ENCODE data around the gene MOCOS.

Gene MOCOS

DNA sequence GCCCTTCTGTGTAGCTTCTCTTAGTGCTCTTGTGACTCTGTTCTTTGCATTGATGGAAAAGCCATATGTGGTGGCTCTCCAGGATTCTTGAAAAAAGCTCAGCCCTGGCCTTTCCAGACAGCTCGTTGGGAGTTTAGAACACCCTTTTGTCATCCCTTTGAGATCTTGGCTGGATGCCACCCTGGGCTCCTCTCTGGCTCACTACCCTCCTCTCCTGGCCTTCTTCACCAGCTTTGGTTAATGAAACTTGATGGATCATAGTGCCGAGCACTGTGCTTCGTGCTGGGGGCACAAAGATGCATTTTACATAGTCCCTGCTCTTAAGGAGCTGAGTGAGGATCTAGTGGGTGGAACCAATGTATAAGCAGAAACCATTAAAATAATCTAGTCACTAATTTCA, 94.6 kb downstream of the MOCOS start:
- Histone ChIP-seq H3K4me3 (no peak overlapping the region), H3K9me3 (no peaks in the 10 kb centered on the region), H3K4me1 (no peaks in the 10 kb centered on the region), H3K27me3 (ENCODE audit: low read depth) (peaks cover 32% of the 10 kb centered on the region), H3K36me3 (replicated peaks) (no peaks in the 10 kb centered on the region)
- in situ Hi-C loops (cut with MboI; ENCODE audit: low sequenced_read_pairs): loop anchor here (5.0 to 25.0 kb wide), 4 partner anchors 190 to 525 kb away; no protein-coding TSS in a partner anchor
- no peak for DNase-seq (ENCODE audit: low spot score in 2 of 2)

GRCh38 chr18:36283448-36283847, 96.2 kb downstream of the MOCOS start:
- Histone ChIP-seq H3K4me3 (no peak overlapping the region), H3K9me3 (peaks cover 2% of the 10 kb centered on the region; the same call in 1 of the 2 replicates), H3K36me3 (replicated peaks) (no peaks in the 10 kb centered on the region), H3K27me3 (ENCODE audit: low read depth) (peaks cover 28% of the 10 kb centered on the region), H3K4me1 (no peaks in the 10 kb centered on the region)
- in situ Hi-C loops (cut with MboI; ENCODE audit: low sequenced_read_pairs): loop anchor here (5.0 to 25.0 kb wide), 4 partner anchors 191 to 526 kb away; no protein-coding TSS in a partner anchor
- no peak for DNase-seq (ENCODE audit: low spot score in 2 of 2)

DNA sequence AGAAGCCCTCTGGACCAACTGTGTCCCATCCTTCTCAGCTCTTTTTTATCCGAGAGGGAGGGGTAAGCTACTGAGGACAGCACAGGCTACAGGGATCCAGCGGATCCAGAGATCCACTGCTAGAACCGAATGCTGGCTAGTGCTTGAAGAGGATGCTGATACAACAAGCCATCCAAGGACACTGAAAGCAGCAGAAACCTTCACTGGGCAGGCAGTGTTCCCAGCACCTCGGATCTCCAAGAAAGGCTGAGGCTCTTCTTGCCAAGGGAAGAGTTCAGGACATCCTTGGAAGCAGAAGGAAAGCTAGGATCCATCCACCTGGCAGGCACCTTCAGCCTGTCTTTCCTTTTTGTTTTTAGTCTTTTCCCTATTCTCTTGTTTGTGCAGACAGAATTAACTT, 97.0 kb downstream of the MOCOS start:
- in situ Hi-C loops (cut with MboI; ENCODE audit: low sequenced_read_pairs): loop anchor here (5.0 to 25.0 kb wide), 4 partner anchors 192 to 527 kb away; no protein-coding TSS in a partner anchor
- DNase-seq (ENCODE audit: low spot score in 2 of 2): no peak
- H3K4me1 ChIP-seq: no peaks in the 10 kb centered on the region
- H3K9me3 ChIP-seq: peaks cover 2% of the 10 kb centered on the region; the same call in 1 of the 2 replicates
- H3K27me3 ChIP-seq (ENCODE audit: low read depth): peaks cover 21% of the 10 kb centered on the region
- no peak overlapping the region for H3K4me3 ChIP-seq
- H3K36me3 ChIP-seq (replicated peaks): no peaks in the 10 kb centered on the region

DNA sequence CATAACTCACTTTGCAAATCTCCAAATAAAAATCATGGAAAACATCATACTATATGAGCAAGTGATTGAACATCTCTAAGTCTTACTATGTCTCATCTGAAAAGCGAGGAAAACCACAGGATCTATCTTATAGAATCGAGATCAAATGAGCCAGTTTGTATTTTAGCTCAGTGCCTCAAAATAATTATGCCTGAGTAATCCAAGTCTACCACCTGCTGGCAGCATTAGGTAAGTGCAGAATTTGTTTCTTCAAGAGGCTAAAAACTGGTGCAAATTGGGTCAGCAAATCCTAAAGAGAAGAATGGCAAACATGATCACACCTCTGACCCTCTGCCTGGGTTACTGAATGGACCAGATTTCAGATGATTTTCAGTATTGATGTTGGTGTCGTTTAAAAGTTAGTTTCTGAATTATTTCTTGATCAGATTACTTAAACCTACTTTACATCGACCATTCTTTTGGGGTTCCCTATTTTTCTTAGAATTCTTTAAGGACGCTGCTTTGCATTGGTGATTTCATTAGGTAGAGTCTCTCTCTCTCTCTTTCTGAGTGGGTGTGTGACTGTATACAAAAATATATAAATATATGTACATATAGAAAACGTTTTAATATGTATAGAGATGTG, 97.5 kb downstream of the MOCOS start:
- in situ Hi-C loops (cut with MboI; ENCODE audit: low sequenced_read_pairs): loop anchor here (5.0 to 25.0 kb wide), 4 partner anchors 192 to 527 kb away; no protein-coding TSS in a partner anchor
- Histone ChIP-seq H3K4me3 (no peak overlapping the region), H3K36me3 (replicated peaks) (no peaks in the 10 kb centered on the region), H3K27me3 (ENCODE audit: low read depth) (peaks cover 17% of the 10 kb centered on the region), H3K4me1 (no peaks in the 10 kb centered on the region), H3K9me3 (peaks cover 2% of the 10 kb centered on the region; the same call in 1 of the 2 replicates)
- peak; percentile 61 to 75 for DNase-seq (ENCODE audit: low spot score in 2 of 2)

DNA sequence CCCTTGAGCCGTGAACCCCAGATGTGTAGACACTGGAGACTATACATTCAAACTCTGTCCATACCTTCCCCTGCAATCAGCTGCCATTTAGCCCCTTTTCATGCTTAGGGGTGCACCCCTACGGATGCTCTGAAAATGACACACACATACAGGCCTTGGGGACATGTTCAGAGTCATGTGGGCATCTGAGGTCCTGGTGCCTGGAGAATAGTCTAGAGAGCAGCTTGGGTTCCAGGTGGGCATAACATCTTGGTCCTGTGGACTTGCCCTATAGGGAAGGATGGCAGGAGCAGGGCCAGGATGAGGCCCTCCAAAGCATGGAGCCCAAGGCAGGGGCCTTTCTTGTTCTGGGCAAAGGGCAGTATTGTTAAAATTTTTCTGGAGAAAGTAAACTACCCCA, 100.4 kb downstream of the MOCOS start:
- H3K4me3 ChIP-seq: no peak overlapping the region
- in situ Hi-C loops (cut with MboI; ENCODE audit: low sequenced_read_pairs): loop anchor here (25.0 kb wide), 1 partner anchor 475 kb away; no protein-coding TSS in a partner anchor
- no peaks in the 10 kb centered on the region for H3K4me1 ChIP-seq
- DNase-seq (ENCODE audit: low spot score in 2 of 2): no peak
- H3K36me3 ChIP-seq (replicated peaks): no peaks in the 10 kb centered on the region
- peaks cover 2% of the 10 kb centered on the region; the same call in 1 of the 2 replicates for H3K9me3 ChIP-seq
- no peaks in the 10 kb centered on the region for H3K27me3 ChIP-seq (ENCODE audit: low read depth)

DNA sequence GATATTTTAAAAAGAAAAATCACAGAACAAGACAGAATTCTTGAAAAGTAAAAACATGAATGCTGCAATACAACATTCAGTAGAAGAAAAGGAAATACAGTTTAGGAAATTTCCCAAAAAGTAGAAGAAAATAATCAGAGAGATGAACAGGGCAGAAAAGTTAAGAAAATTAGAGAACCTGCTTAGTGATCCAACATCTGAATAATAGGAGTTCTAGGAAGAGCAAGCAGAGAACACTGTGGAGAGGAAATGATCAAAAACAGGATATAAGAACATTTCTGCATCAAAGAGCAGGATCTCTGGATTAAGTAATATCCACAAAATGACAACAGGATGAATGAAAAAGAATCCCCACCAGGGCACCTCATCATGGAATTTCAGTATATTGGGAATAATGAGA, 101.4 kb downstream of the MOCOS start:
- Histone ChIP-seq H3K27me3 (ENCODE audit: low read depth) (no peaks in the 10 kb centered on the region), H3K36me3 (replicated peaks) (no peaks in the 10 kb centered on the region), H3K4me3 (no peak overlapping the region), H3K9me3 (peaks cover 2% of the 10 kb centered on the region; the same call in 1 of the 2 replicates), H3K4me1 (no peaks in the 10 kb centered on the region)
- DNase-seq (ENCODE audit: low spot score in 2 of 2): no peak
- in situ Hi-C loops (cut with MboI; ENCODE audit: low sequenced_read_pairs): loop anchor here (25.0 kb wide), 1 partner anchor 474 kb away; no protein-coding TSS in a partner anchor

DNA sequence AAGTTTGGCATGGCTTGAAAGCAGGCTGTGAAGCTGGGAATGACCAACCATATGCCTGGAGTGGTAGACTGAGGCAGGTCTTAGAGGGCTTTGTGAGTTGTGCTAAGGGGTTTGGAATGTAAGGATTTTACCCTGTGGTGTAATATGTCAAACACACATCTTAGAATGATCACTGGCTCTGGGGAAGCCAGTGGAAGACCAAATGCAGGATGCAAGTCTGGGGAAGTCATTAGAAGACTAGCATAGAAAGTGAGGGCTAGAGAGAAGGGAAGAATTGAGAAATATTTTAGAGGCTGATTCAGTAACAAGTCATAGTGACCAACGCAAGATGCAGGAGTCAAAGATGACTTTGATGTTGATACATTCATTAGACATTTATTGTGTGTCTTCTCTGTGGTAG, 106.7 kb downstream of the MOCOS start:
- H3K27me3 ChIP-seq (ENCODE audit: low read depth): no peaks in the 10 kb centered on the region
- in situ Hi-C loops (cut with MboI; ENCODE audit: low sequenced_read_pairs): loop anchor here (25.0 kb wide), 1 partner anchor 468 kb away; no protein-coding TSS in a partner anchor
- no peaks in the 10 kb centered on the region for H3K4me1 ChIP-seq
- no peak overlapping the region for H3K4me3 ChIP-seq
- H3K36me3 ChIP-seq (replicated peaks): no peaks in the 10 kb centered on the region
- no peaks in the 10 kb centered on the region for H3K9me3 ChIP-seq
- no peak for DNase-seq (ENCODE audit: low spot score in 2 of 2)

DNA sequence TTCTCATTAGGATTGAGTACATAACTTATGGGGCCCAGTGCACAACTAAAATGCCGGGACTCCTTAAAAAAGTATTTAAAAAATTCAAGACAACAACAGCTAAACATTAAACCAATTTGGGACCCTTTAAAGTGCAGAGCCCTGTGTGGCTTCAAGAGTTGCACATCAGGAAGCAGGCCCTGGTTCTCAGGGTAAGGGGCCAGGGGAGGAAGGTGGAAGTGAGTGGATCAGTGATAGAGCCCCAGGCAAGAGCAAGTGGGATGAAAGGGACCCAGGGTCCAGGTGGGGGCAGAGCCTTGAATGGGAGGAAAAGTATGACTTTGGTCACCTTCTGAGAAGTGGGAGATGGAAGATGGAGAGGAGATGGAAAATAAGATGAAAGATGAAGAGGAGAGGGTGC, 107.9 kb downstream of the MOCOS start:
- Histone ChIP-seq H3K4me1 (no peaks in the 10 kb centered on the region), H3K27me3 (ENCODE audit: low read depth) (no peaks in the 10 kb centered on the region), H3K9me3 (no peaks in the 10 kb centered on the region), H3K4me3 (no peak overlapping the region), H3K36me3 (replicated peaks) (no peaks in the 10 kb centered on the region)
- no peak for DNase-seq (ENCODE audit: low spot score in 2 of 2)
- in situ Hi-C loops (cut with MboI; ENCODE audit: low sequenced_read_pairs): loop anchor here (25.0 kb wide), 1 partner anchor 467 kb away; no protein-coding TSS in a partner anchor

DNA sequence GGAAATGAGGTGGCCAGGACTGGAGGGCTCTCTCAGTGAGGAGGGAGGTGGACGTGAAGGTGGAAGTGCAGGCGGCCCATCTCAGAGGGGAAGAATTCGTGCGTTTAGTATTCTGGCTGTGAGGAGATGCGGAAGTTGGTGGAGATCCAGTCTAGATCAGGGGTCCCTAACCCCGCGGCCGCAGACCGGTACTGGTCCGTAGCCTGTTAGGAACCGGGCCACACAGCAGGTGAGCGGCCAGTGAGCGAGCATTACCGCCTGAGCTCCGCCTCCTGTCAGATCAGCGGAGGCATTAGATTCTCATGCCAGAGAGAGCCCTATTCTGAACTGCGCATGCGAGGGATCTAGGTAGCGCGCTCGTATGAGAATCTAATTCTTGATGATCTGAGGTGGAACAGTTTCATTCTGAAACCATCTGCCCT, 108.6 kb downstream of the MOCOS start:
- no peak for DNase-seq (ENCODE audit: low spot score in 2 of 2)
- Histone ChIP-seq H3K4me1 (no peaks in the 10 kb centered on the region), H3K36me3 (replicated peaks) (no peaks in the 10 kb centered on the region), H3K4me3 (no peak overlapping the region), H3K9me3 (no peaks in the 10 kb centered on the region), H3K27me3 (ENCODE audit: low read depth) (no peaks in the 10 kb centered on the region)
- in situ Hi-C loops (cut with MboI; ENCODE audit: low sequenced_read_pairs): loop anchor here (25.0 kb wide), 1 partner anchor 466 kb away; no protein-coding TSS in a partner anchor

DNA sequence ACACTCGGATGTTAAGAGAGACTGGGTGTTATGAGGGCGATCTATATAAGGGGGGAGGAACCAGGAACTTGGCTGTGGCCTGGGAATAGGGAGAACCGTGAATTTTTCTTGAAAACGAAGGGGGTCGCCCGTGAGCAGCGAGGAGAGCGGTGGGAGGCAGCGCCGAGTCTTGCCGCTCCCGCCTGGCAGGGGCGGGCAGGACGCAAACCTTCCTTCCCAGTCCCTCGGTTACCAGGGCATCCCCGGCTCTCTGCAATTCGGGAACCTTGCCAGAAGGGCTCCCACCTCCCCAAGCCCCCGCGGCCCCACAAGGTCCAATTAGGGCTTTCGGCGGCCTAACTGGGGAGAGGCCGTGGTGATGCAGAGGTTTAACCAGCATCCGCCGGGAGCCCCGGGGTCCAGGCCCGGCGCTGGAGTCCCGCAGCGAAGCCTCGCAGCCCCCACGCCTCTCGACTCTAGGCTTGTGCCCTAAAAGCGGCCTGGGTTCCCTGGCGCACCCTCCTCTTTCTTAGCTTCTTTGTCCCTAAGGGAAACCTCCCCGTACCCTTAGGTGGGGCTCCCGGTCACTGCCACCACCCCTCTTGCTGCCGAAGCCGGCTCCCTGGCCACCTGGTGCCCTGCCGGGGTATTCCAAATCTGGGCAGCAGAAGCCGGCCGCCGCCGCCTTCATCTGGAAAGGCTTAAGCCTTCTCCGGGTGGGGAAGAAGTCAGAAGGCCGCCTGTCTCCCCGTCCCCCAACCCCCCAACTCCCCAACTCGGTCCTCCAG, 109.5 kb downstream of the MOCOS start:
- Histone ChIP-seq H3K4me1 (no peaks in the 10 kb centered on the region; the same call in 1 of the 2 replicates), H3K9me3 (no peaks in the 10 kb centered on the region), H3K4me3 (peak overlapping the region; percentile 57), H3K27me3 (ENCODE audit: low read depth) (no peaks in the 10 kb centered on the region), H3K36me3 (replicated peaks) (no peaks in the 10 kb centered on the region)
- peak; percentile 80 to 90 for DNase-seq (ENCODE audit: low spot score in 2 of 2)
- in situ Hi-C loops (cut with MboI; ENCODE audit: low sequenced_read_pairs): loop anchor here (25.0 kb wide), 1 partner anchor 465 kb away; no protein-coding TSS in a partner anchor

GRCh38 chr18:36297417-36298125, 110.3 kb downstream of the MOCOS start, which contains the start of gene FHOD3:
Gene FHOD3, plus strand, starts transcription at chr18:36297713. Its CDS starts 123 bp downstream, at chr18:36297836.
- Histone ChIP-seq H3K36me3 (replicated peaks) (no peaks in the 10 kb centered on the region), H3K9me3 (no peaks in the 10 kb centered on the region), H3K4me3 (peak within 1 kb of the TSS; percentile 57), H3K27me3 (ENCODE audit: low read depth) (no peaks in the 10 kb centered on the region), H3K4me1 (peaks cover 3% of the 10 kb centered on the region)
- DNase-seq (ENCODE audit: low spot score in 2 of 2): peak; percentile 67 to 89
- in situ Hi-C loops (cut with MboI; ENCODE audit: low sequenced_read_pairs): loop anchor here (25.0 kb wide), 1 partner anchor 465 kb away; no protein-coding TSS in a partner anchor

DNA sequence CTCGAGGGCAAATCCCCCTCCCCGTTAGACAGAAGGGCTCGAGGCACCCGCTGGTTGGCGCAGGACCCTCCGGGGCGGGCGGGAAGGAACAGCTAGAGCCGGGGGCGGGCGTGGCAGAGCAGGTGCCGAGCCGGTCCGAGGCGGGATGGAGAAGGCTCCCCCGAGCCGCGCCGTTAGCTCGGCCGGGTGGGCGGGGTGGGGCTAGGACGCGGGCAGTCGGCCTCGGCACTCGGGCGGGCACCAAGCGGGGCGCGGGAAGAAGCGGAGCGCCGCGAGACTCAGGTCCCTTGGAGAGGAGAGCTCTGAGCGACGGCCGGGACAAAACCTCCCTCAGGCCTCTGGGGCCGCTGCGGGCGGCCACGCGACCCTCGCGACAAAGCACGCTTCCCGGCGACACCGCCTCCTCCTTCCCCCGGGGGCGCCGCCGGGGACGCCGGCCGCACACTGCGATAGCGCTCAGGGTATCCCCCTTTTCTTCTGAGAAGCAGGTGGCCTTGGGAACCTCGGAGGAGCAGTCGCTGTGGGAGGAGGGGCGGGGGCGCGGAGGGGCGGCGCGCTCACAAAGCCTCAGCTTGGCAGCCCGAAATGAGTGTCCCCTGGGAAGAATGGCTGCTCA, 110.9 kb downstream of the MOCOS start:
- Histone ChIP-seq H3K9me3 (no peaks in the 10 kb centered on the region), H3K27me3 (ENCODE audit: low read depth) (no peaks in the 10 kb centered on the region), H3K4me1 (peaks cover 8% of the 10 kb centered on the region), H3K36me3 (replicated peaks) (no peaks in the 10 kb centered on the region), H3K4me3 (peak overlapping the region; percentile 57)
- peak; percentile 21 to 73 for DNase-seq (ENCODE audit: low spot score in 2 of 2)
- in situ Hi-C loops (cut with MboI; ENCODE audit: low sequenced_read_pairs): loop anchor here (25.0 kb wide), 1 partner anchor 464 kb away; no protein-coding TSS in a partner anchor

DNA sequence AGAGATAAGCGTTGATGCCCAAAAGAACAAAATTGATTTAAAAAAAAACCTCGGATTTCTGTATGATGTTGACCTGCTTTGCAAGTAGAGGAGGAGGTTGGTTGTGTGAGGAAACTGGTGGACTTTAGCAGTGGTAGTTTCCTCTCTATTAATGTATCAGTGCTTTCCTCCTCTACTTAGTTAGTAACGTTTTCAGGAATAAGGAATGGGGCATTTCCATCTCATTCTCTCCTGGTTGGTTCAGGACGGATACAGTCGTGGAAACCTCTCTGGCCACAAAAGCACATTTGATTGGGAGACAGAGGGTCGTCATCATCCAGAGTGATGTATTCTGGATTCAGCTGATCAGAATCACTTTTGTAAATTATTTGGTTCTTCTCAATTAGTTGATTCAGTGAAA, 111.7 kb downstream of the MOCOS start:
- no peak for DNase-seq (ENCODE audit: low spot score in 2 of 2)
- in situ Hi-C loops (cut with MboI; ENCODE audit: low sequenced_read_pairs): loop anchor here (25.0 kb wide), 1 partner anchor 463 kb away; no protein-coding TSS in a partner anchor
- Histone ChIP-seq H3K36me3 (replicated peaks) (no peaks in the 10 kb centered on the region), H3K4me3 (peak overlapping the region; percentile 57), H3K9me3 (no peaks in the 10 kb centered on the region), H3K27me3 (ENCODE audit: low read depth) (no peaks in the 10 kb centered on the region), H3K4me1 (peaks cover 8% of the 10 kb centered on the region)

All from HAP-1 (cell line).